Measurements from ENCODE around the gene WIPF3.
A peak's percentile ranks its signal among the peaks of the same experiment; 100 is the strongest.

The WIPF3 gene, protein sequence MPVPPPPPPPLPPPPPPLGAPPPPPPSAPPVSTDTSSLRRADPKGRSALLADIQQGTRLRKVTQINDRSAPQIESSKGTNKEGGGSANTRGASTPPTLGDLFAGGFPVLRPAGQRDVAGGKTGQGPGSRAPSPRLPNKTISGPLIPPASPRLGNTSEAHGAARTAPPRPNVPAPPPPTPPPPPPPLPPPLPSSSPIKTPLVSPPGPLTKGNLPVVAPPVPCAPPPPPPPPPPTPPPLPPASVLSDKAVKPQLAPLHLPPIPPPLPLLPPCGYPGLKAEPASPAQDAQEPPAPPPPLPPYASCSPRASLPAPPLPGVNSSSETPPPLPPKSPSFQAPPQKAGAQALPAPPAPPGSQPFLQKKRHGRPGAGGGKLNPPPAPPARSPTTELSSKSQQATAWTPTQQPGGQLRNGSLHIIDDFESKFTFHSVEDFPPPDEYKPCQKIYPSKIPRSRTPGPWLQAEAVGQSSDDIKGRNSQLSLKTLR

DNA sequence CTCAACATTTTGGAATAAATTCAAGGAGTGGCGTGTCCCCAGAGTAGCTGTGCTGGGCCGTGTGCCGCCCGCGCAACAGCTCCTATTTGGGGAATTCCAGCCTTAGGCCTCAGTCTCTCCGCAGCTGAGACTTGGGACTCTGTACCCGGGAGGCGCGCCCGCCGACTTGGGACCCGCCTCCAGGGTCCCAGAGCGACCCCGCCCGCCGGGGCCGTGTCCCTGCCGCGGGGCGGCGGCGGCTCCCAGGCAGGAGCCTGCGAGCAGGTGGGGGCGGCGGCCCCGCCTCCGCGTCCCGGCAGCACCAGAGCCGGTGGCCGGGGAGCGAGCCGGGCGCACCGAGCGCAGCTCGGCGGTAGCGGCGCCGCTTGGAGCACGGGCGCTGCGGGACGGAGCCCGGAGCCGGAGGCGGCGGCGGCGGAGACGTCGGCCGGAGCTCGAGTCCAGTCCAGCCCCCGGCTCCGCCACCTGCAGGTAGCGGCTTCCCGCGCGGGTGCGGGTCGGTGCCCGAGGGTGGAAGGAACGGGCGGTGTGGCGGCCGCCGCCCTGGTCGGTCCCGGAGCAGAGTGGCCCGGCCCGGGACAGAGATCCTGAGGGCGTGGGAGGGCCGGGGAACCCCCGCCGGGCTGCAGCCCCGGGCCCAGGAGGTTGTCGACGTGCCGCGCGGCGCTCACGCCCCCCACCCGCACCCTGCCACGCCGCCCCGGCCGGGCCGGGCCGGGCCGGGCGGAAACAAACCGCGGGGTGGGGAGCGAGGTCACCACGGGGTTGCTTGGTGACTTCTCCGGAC, at the start of gene WIPF3:
WIPF3 (plus strand) TSS at position 301 of the 787 bp plus-strand sequence. CDS start 28,217 bp downstream, outside the sequence.
- DNase-seq: peak; percentile 9 to 47

DNA sequence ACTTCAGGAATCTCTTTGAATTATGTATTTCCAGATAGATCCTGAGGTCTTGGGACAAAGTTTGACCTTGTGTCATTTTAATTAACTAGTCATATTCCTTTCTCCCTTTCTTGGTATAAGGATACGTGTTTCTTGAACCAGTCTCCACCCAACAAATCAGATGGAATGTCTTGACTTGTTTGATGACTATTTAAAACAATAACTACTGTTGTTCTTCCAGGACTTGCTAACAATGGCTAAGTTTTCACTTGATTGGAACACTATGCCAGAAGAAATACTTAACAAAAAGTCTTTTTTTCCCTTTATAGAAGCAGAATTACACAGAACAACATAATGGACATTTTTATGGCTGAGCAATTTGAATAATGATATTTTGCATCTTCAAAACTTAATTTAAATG, 43.0 kb upstream of the WIPF3 start:
- no peak for DNase-seq

DNA sequence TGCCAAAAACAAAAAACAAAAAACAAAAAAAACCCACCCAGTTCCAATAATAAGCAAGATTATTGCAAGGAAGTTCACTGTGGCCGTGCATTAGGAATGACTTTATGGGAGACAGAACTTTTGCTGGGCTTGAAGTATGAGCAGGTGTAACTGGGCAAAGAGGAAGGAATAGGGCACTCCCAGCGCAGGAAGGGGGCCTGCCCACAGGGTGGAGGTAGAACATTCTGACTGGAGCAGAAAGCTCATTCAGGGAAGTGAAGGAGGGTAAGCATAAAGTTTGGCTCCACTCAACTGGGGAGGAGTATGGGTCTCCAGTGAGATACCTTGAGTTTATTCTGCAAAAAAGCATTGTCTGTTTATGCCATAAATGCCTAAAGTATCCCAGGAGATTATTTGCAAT, 42.1 kb upstream of the WIPF3 start:
- peak in 1 of 2 experiments; percentile 15 for DNase-seq

DNA sequence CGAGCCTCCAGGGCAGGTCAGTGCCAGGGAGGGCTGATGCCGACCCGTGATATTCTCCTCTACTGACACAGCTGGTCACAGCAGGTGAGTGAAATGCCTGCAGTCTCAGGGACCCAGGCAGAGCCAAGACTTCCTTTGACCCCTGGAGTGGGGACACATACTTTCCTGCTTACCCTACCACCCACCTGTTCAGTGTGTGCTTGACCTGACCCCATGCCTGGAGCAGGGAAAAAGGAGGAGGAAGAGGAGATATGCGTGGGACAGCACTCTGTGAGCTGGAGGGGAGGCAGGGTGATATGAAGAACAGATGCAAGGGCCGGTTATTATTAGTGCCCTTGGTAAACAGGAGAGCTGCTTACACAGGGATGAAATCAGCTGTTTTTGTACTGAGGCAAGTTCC, 40.8 kb upstream of the WIPF3 start:
- no peak for DNase-seq

DNA sequence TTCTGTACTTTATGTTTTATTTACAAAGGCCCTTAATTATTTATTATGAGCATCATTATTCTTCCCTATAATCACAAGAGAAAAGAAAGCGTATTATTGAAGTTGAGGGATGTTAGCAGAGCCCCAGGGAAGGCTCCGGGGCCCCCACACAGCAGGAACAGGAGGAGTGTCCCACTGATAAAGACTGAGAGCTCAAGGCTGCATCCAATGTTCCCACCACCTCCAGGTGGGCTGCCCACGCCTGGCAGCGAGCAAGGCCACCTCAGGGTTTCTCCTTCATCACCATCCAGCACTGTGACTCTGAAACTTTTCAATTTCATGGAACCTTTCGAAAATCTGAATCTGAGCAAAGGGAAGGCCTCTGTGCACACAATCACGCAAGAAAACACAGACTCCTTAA, 35.9 kb upstream of the WIPF3 start:
- no peak for DNase-seq

DNA sequence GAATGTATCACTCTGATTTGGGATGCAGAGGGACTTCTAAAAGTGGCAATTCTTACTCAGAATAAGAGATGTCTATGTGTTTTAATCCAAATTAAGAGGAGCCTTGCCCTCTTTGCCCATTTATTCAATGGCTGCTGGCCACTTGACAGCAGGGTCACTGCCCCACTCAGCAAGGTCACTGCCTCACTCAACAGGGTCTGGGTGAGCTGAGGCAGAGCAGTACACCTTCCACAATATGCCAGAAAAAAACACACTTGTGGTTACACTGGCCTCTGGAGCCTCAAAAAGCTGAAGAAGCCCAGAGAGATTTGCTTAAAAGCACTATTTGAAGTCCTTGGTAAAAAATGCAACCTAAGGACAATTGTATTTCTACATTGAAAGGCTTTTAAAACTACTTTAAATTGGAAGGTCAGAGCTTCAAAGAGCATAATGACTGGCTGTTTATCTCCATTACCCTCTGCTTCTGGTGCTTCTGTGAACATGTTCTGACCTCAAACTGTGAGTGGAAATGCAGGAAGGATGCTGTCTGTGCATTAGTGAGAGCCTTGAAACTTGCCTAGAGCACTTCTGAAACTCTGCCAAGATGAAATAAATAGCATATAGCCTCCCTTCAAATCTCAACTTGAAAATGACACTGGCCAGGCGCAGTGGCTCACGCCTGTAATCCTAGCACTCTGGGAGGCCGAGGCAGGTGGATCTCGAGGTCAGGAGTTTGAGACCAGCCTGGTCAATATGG, 35.1 kb upstream of the WIPF3 start:
- DNase-seq: no peak

DNA sequence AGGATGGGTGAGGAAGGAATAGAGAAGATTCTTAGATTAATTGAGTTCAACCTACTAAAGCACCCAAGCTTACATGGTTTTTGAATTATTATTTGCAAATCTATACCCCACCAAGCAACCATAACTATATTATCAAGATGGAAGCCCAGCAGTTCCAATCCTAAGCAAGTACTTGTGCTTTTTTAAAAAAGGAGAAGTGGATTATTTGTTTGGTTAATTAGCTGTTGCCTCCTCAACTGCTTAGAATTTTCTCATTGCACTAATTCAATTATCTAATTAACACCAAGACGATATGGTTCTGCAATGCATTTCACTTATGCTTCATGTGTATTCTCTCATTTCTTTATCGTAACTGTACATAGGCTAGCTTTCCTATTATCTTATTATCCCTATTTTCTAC, 27.3 kb upstream of the WIPF3 start:
- no peak for DNase-seq

DNA sequence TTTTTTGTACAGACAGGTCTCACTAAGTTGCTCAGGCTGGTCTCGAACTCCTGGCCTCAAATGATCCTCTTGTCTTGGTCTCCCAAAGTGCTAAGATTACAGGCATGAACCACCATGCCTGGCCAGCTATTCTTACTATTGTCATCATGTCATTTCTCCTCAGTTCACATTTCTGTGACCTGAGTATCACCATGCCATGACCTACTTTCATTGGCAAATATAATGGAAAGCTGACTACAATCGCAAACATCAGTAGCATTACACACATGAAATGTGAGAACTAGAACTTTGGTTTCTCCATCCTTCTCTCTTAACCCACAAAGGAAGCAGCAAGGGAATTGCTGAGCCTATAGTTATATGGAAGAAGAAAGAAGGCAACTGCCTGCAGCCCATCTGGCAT, 26.0 kb upstream of the WIPF3 start:
- DNase-seq: no peak

DNA sequence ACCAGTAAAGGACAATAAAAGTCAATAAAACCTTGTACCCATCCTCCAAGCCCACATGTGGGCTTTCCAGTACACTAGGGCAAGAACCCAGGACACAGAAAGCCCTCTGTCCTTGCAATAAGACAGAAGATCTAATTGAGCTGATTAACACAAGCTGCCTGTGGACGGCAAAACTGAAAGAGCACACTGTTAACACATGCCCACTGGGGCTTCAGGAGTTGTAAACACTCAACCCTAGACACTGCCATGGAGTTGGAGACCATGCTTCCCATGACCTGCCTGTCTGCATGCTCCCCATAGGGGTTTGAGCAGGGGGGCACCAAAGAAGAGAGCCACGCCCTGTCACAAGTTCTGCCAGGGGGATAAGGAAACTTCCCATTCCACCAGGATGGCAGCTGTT, 22.6 kb upstream of the WIPF3 start:
- DNase-seq: no peak

DNA sequence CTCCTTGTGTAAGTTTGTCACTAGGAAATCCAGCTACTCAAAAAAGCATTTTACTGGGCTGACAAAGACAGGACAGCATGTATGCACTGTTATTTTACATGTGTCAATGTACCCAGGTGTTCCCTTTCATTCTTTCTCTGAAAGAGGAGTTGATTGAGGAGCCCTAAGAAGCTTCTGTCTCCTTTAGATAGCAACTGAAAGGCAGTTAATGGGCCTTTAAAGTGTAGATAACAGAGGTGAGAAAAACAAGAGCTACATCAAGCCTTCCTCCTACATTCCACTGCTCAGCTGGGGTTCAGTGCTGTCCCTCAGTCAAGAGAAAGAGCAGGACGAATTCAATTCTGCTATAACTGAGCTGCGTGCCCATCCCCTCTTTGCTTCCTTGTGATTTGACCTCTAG, 12.8 kb upstream of the WIPF3 start:
- no peak for DNase-seq

DNA sequence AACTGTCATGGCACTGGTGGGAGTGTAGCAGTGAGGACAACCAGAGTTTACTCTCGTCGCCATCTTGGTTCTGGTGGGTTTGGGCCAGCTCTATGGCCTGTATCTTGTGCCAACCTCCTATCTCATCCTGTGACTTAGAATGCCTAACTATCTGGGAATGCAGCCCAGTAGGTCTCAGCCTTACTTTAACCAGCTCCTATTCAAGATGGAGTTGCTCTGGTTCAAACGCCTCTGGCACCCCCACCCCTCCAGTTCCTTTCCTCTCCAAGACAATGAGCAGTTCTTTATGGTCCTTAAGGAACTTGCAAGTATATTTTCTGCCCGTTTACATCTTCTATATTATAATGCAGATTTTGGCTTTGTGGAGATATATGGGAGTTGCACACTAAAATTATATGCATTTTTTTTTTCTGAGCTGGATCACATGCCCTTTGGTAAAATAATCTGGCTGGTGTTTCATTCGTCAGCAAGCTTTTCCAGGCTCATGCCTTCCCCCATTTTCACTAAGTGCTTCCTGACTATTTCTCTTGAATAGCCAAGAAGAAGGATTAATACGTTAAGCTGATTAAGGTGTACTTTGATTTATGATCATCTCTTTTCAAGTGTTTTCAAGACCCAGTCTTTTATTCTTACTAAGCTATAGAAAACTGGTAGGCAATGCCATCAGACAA, 11.2 kb upstream of the WIPF3 start:
- DNase-seq: no peak

DNA sequence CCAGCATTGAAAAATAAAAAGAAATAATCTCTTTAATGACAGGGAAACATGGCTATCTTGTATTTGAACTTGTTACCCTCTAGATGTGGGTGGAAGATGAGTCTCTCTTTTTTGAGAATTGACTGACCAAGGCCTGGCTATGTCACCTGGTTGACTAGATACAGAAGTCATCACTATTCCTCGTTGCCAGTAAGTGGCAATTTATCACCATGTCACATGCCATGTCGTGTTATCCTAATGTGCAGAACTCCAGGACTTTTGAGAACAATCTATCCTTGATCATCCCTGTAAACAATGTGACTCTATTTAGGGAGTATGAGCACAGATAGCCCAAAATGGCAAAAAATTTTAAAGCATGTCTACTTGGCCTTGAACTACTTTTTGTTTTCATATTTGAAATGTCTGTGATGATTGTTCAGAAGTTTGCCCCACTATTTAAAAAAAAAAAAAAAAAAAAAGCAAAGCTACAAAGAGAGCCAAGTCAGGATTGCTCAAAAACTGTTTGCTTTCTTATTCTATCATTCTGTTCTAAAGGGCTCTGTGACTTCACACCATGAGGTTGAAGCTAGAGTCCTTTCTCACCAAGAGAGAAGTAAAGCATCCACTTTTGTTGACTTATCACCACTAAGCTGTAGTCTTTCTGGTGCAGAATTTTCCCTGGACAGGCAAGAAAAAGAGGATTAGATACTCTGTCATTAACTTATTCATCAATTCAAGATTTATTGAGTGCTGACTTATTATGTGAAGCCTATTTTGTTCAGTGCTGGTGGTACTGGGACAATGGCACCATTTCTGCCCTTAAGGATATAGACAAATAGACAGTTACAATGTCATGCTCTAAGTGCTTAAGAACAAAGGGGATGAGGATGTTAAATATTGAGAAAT, 10.4 kb upstream of the WIPF3 start:
- DNase-seq: no peak

DNA sequence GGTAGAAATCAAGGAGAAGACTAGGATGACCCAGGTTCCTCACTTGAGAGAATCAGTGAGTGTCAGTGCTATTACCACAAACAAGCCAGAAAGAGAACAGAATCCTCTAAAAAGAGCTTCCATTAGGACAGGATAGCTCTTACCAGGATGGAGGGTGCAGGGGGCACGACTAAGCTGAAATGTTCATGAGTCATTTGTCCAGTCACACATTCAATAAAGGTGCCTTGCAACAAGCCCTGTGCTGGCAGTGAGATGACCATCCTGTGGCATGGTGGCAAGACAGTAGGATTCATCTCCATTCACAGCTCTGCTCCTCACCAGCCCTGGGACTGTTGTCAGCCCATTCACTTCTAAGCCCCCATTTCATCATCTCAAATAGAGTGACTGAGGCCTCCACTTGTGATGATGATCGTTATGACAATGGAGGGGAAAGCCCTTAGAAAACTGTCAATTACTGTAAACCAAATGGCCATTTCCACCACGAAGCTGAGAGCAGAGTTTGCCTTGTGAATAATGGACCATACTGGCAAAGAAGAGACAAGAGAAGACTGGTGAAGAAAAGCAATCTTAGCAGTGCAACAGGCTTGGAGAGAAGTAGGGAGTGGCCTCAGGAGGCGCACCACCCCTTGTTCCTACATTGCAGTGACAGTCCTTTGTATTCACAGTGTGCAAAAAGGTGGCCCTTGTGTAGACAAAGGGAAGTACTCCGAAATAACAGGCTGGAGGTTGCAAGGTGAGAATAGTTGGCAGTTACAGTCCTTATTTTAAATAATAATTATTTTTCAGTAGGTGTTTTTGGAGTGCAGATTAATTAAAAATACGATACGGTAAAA, 9.0 kb upstream of the WIPF3 start:
- DNase-seq: no peak

DNA sequence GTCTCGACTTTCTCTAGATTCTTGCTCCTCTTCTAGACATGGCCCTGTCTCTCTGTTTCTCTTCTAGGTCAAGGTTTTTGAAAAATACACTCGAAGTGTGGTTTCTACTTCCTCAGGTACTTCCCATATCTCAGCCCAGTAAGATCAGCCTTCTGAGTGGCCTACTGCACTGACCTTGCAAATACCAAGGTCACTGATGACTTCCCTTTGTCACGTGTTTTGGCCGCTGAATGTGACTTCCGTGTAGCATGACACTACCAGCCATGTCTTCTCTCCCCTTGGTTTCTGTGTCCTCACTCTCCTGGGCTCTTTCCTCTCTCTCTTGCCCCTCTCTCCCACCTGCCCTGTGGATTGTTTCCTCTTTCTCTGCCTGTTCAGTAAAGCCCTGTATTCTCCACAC, 7.9 kb upstream of the WIPF3 start:
- no peak for DNase-seq

DNA sequence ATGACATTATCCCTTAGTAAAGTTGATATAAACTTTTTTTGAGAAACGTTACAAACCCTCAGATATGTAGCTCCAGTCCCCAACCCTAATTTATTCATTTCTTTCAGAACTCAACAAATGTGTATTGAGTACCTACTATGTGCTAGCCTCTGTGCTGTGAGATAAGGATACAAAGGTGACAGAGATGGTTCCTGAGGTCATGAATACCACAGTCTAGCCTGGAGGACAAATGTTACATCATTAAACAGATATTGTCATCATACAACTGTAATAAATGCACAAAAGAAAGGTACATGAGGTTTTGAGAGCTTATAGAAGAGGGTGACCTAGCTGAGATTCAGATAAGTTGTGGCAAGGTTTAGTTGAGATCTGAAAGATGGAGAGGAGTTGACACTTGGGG, 4.4 kb upstream of the WIPF3 start:
- DNase-seq: no peak

DNA sequence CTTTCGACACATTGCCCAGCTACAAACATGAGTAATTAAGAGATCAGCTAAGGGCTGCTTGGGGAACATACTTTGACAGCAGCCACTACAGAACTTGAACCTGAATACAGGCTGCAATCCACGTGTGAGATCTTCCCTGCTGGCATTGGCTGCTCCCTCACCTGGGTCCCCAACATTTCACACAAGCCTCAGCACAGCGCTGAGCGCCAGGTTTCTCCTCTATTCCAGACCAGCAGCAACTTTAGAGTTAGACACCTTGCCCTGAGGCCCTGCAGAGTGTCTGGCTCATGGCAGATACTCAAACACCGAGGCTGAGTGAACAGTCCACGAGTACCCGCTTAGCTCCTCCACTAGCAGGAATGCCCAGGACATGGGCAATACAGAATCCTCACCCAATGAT, 1.3 kb upstream of the WIPF3 start:
- DNase-seq: no peak

DNA sequence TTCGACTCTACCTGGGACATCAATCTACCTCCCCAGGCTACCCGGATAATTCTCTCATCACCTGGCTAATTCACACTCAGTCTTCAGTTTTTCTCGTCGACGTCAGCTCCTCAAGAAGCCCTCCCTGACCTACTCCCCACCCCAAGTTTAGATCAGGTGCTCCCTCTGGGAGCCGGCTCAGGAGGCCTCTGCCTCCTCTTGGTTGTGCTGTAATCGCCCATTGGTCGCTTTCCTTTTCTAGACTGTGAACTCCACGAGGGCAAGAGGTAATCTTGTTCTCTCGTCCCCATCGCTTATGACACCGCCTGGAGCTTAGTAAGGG, 461 bp upstream of the WIPF3 start:
- DNase-seq: no peak

DNA sequence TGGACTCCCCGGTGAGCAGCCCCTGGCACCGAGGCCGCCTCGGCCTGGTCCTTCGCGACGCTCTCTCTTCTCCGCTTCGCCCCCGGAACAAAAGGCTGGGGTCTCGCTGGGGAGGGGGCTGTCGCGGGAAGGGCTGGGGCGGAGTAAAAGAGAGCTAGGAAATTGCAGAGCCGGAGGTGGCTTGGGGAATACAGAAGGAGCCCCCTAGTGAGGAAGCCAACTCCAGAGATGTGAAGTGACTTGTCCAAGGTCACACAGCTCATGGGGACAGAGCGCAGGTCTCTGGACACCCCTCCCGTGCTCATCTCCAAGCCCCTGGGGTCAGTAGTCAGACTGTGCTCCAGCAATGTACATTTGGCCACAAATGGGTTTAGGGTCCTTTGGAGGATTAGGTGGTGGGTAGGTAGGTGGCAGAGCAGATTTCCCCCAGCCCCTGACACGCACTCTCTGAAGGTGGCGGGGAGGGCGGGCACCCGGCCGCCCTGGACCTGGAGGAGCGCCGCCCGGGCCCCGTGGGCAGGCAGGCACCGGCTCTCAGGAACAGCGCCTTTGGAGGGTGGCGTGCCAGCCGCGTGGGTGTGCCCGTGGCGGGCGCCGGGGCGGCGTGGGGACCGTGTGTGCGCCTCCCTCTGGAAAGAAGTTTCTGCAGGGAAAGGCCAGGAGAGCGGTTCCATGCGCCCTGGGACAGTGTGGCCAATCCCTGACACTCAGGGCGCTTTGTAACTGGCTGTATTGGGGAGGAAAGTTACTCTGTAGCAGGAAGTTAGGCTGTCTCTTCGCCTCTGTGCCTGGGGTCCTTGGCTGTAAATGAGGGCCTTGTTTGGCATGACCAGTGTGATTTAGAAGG, 910 bp downstream of the WIPF3 start:
- no peak for DNase-seq

DNA sequence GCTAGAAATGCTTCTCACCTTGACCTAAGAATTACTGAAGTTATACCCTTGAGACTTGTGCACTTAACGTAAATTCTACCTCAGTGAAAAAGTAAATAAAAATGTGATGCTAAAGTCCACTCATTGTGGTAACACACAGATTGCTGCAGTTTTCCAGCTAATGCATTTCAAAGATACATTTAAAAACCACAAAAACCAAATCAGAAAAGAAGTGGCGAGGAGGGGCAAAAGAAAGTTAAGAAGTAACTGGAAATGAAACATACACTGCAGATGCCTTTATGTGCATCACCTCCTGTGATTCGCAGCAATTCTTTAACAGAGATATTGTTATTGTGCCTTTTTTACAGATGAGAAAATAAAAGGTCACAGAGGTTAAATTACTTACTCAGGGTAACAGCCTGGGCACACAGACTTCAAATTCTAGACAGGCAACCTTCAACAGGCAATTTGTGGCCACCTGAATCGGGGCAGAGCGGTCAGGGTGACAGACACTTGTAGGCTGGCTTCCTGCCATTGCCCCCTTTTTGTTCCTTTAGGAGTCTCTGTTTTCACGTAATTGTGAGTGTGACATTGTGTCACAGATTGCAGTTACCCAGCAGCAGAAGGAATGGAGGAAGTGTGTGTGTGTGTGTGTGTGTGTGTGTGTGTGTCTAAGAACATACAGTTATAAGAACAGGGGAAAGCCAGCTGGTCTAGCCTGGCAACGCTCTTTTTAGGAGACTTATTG, 1.9 kb downstream of the WIPF3 start:
- no peak for DNase-seq
